OCI-LY7 (cell line): Measurements from ENCODE around the gene UBL4A.
"Not testable (repeated sequence)": the region's sequence is repeated elsewhere in the genome, so short reads cannot be mapped to it uniquely, and the experiment has no call there.

Experiments used
- CTCF ChIP-seq: fragments of 200-600 bp; sonication (generic); conservative IDR thresholded peaks from 2 replicates; pipeline ENCODE4 v1.5.1; 2014; ENCODE audit warnings: mild to moderate bottlenecking, antibody characterized with exemption, low read length, moderate library complexity, mixed read lengths
- EZH2phosphoT487 ChIP-seq: fragments of 200-600 bp; sonication (generic); IDR thresholded peaks from 2 replicates; pipeline ENCODE4 v1.6.1; 2018; ENCODE audit warnings: low read depth, borderline replicate concordance, mild to moderate bottlenecking, mixed run types, antibody characterized with exemption, low read length, moderate library complexity, mixed read lengths

GRCh38 chrX:154501423-154501822 is 15.0 kb upstream of the UBL4A start:
- not testable (repeated sequence) for TF ChIP-seq CTCF, EZH2phosphoT487
